ENCODE results near the gene AGPAT4.
A peak's percentile ranks its signal among the peaks of the same experiment; 100 is the strongest.

The AGPAT4 gene

DNA sequence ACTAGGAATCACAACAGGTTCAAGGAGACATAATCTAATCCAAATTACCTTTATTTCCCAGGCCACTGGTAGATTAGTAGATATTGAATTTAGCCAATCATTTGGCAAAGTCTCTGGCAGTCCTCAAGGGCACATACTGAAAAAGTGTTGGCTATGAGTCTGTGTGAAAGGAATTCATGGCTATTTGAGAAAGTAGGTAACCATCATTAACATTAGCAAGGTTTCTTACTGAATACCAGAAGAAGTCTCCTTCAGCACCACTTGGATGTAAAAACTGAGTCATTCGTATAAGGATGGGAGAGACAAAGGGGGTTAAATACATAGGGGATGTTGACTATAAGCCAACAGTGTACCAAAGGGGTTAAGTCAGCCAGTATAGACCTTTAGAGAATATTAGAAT, 36.7 kb downstream of the AGPAT4 start:
- Histone ChIP-seq H3K9me3 (ENCODE audit: insufficient read depth, low read depth, low read length) (no peaks in the 10 kb centered on the region), H3K9ac (ENCODE audit: low read depth, low read length) (no peak overlapping the region), H3K27ac (ENCODE audit: low read length) (no peak overlapping the region), H3K36me3 (ENCODE audit: insufficient read depth, low read depth, low read length) (peaks cover 9% of the 10 kb centered on the region; the same call in 1 of the 2 replicates), H3K4me3 (ENCODE audit: low read length) (no peak overlapping the region), H3K27me3 (ENCODE audit: insufficient read depth, low read length) (no peaks in the 10 kb centered on the region), H3K4me1 (ENCODE audit: insufficient read depth, low read length) (peaks cover 22% of the 10 kb centered on the region; the same call in 1 of the 2 replicates)

DNA sequence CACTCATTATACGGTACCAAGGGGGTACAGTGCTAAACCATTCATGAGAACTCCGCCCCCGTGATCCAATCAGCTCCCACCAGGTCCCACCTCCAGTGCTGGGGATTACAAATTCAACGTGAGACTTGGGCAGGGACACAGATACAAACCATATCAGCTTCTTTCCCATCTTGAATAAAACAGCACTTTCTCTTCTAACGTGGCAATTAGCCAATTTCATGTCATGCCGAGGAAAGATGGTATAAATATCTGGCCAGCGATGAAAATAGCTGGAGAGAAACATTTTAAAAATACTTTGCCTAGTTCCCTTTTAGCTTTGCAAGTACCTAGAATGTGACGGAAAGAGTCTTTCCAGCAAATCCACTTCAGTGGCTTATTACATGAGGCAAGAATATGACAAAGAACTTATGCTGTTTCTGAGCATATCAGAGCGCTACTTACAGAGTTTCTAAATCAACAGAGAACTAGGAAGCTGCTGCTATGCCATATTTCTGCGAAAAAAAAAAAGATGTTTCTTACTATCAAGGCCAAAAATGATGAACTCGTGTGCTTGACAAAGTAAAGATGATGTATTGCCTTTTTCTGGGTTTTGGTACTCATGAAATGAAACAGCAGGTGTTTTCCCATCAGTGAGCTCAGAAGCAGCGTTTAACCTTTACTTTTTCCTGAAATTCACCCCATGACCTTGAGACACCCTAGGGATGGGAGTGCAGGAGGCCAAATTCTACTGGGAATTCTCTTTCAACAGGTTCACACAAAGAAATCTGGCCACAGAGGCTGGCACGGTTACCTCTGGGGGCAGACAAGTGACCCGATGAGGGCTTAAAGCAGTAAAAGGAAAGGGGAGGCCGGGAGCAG, 37.9 kb downstream of the AGPAT4 start:
- peaks cover 20% of the 10 kb centered on the region for H3K36me3 ChIP-seq (ENCODE audit: insufficient read depth, low read depth, low read length)
- H3K4me3 ChIP-seq (ENCODE audit: low read length), result no peak overlapping the region
- no peaks in the 10 kb centered on the region for H3K9me3 ChIP-seq (ENCODE audit: insufficient read depth, low read depth, low read length)
- H3K9ac ChIP-seq (ENCODE audit: low read depth, low read length), result no peak overlapping the region
- no peaks in the 10 kb centered on the region for H3K27me3 ChIP-seq (ENCODE audit: insufficient read depth, low read length)
- no peak overlapping the region for H3K27ac ChIP-seq (ENCODE audit: low read length)
- H3K4me1 ChIP-seq (ENCODE audit: insufficient read depth, low read length), result peaks cover 22% of the 10 kb centered on the region; the same call in 1 of the 2 replicates

DNA sequence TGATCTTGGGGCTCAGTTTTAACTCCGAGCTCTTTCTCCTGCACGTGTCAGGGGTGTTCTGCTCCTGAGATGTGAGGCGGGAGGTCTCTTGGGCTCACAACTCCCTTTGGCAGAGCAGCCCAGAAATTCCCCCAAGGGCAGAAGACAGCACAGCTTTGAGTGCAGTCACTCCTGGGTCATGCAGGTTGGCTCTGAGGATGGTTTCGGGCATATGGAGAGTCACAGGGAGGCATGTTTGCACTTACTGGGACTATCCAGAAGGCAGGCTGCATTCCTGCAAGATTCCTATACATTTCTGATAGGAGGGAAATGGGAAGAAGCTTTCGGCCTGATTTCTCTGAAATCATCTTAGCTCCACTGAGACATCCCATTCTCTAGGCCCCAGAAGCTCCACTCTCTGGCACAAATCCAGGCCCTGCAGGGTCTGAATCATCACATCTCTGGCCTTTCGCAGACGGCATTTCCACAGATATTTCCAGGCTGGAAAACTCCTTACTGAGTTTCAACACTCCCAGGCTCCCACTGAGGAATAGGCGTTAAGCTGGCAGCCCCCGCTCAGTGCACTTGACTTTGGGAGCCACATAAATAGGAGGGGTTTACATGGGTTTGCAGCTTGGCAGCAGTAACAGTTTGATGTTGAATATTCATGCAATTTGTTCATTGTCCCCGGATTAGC, 39.7 kb downstream of the AGPAT4 start:
- no peaks in the 10 kb centered on the region for H3K27me3 ChIP-seq (ENCODE audit: insufficient read depth, low read length)
- H3K9ac ChIP-seq (ENCODE audit: low read depth, low read length), result no peak overlapping the region
- no peak overlapping the region for H3K27ac ChIP-seq (ENCODE audit: low read length)
- H3K4me1 ChIP-seq (ENCODE audit: insufficient read depth, low read length), result peaks cover 23% of the 10 kb centered on the region; the same call in 1 of the 2 replicates
- no peaks in the 10 kb centered on the region for H3K9me3 ChIP-seq (ENCODE audit: insufficient read depth, low read depth, low read length)
- H3K4me3 ChIP-seq (ENCODE audit: low read length), result no peak overlapping the region
- peaks cover 37% of the 10 kb centered on the region for H3K36me3 ChIP-seq (ENCODE audit: insufficient read depth, low read depth, low read length)

DNA sequence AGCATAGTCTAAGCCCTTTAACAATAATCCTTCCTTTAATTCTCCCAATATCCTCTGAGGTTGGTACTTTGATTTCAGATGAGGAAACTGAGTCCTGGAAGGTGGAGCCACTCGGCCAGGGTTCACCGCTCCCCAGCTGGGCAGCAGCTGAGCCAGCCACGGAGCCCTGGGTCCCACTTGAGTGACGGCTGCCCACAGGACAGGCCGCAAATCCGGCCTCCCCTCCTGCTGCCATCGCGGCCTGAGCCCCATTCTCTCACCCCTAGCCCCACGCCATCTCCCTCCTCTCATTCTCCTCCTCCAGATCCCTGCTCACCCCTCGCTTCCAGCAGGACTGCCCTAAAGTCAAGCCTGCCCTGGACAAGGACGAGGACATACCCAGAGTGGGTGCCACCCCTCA, 41.4 kb downstream of the AGPAT4 start:
- H3K4me1 ChIP-seq (ENCODE audit: insufficient read depth, low read length), result peaks cover 26% of the 10 kb centered on the region; the same call in 1 of the 2 replicates
- no peaks in the 10 kb centered on the region for H3K9me3 ChIP-seq (ENCODE audit: insufficient read depth, low read depth, low read length)
- peaks cover 37% of the 10 kb centered on the region for H3K36me3 ChIP-seq (ENCODE audit: insufficient read depth, low read depth, low read length)
- H3K9ac ChIP-seq (ENCODE audit: low read depth, low read length), result no peak overlapping the region
- H3K27ac ChIP-seq (ENCODE audit: low read length), result no peak overlapping the region
- no peak overlapping the region for H3K4me3 ChIP-seq (ENCODE audit: low read length)
- no peaks in the 10 kb centered on the region for H3K27me3 ChIP-seq (ENCODE audit: insufficient read depth, low read length)

DNA sequence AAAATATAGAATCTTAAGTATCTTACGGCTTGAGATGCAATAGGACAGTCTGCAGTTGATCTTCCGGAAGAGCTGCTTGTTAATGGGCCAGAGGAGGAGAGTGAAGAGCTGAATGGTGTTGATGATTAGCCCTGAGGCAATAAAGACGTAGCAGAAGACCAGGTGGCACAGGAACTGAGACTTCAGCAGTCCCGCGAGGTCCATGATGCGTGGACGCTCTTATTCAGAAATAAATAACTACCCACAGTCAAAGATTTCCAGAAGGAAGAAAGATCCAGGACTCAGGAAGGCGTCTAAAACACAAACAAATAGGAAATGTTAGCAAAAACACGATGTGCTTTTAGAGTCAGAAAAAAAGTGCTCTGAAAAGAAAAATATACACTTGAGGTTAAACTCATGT, 41.9 kb downstream of the AGPAT4 start:
- H3K4me3 ChIP-seq (ENCODE audit: low read length), result no peak overlapping the region
- peaks cover 42% of the 10 kb centered on the region for H3K36me3 ChIP-seq (ENCODE audit: insufficient read depth, low read depth, low read length)
- H3K27me3 ChIP-seq (ENCODE audit: insufficient read depth, low read length), result no peaks in the 10 kb centered on the region
- H3K4me1 ChIP-seq (ENCODE audit: insufficient read depth, low read length), result peaks cover 26% of the 10 kb centered on the region; the same call in 1 of the 2 replicates
- no peak overlapping the region for H3K27ac ChIP-seq (ENCODE audit: low read length)
- no peaks in the 10 kb centered on the region for H3K9me3 ChIP-seq (ENCODE audit: insufficient read depth, low read depth, low read length)
- no peak overlapping the region for H3K9ac ChIP-seq (ENCODE audit: low read depth, low read length)

DNA sequence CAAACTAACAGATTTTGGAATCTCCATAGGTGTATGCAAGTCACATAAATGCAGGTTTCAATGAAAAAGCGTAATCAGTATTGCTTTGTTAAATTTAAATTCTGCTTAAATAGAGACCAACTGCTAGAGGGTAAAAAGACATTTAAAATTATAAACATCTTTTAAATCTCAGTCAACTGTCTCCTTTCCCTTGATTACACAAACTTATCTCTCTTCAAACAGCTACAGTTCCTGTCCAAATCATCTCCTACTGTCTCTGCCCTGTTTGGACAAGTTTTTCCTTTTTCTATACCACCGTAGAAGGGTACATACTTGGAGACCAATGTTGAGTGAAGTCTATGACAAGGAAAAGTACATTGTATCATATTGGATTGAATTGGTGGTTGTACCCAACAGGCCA, 43.5 kb downstream of the AGPAT4 start:
- Histone ChIP-seq H3K27ac (ENCODE audit: low read length) (no peak overlapping the region), H3K9me3 (ENCODE audit: insufficient read depth, low read depth, low read length) (no peaks in the 10 kb centered on the region), H3K27me3 (ENCODE audit: insufficient read depth, low read length) (no peaks in the 10 kb centered on the region), H3K4me3 (ENCODE audit: low read length) (no peak overlapping the region), H3K36me3 (ENCODE audit: insufficient read depth, low read depth, low read length) (peaks cover 52% of the 10 kb centered on the region), H3K4me1 (ENCODE audit: insufficient read depth, low read length) (peaks cover 26% of the 10 kb centered on the region; the same call in 1 of the 2 replicates), H3K9ac (ENCODE audit: low read depth, low read length) (no peak overlapping the region)

DNA sequence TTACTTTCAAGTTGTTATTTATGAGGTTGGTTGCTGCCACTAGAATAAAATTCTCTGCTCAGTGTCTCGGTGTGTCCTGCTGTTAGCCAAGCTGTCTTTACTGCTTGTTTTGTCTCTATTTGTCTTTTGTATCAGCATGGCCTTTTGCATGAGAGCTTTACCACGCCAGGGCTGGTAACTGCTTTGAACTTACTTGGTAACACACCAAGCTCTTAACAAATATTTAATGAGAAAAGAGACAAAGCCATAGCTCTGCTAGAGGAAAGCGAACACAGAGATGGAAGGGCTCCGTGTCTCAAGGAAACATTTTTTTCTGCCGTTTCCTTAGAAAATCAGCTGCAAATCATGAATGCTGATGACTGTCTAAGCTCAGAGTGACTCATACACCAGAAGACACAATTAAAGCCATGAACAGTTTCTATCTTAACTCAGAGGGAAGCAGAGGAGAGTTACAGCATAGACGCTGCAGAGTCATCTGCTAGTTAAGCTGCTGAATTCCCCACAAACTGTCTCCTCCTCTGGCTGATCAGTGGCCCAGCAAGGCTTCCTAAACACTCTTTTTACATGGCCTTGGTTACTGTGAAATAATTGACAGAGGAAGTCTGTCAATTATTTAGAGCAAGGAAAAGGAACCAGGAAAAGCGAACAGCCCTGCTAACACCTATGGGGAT, 44.8 kb downstream of the AGPAT4 start:
- no peaks in the 10 kb centered on the region for H3K9me3 ChIP-seq (ENCODE audit: insufficient read depth, low read depth, low read length)
- peak overlapping the region; percentile 3; the same call in 1 of the 2 replicates for H3K9ac ChIP-seq (ENCODE audit: low read depth, low read length)
- H3K4me3 ChIP-seq (ENCODE audit: low read length), result no peak overlapping the region
- H3K27me3 ChIP-seq (ENCODE audit: insufficient read depth, low read length), result no peaks in the 10 kb centered on the region
- peaks cover 52% of the 10 kb centered on the region for H3K36me3 ChIP-seq (ENCODE audit: insufficient read depth, low read depth, low read length)
- H3K4me1 ChIP-seq (ENCODE audit: insufficient read depth, low read length), result peaks cover 14% of the 10 kb centered on the region; the same call in 1 of the 2 replicates
- H3K27ac ChIP-seq (ENCODE audit: low read length), result no peak overlapping the region

DNA sequence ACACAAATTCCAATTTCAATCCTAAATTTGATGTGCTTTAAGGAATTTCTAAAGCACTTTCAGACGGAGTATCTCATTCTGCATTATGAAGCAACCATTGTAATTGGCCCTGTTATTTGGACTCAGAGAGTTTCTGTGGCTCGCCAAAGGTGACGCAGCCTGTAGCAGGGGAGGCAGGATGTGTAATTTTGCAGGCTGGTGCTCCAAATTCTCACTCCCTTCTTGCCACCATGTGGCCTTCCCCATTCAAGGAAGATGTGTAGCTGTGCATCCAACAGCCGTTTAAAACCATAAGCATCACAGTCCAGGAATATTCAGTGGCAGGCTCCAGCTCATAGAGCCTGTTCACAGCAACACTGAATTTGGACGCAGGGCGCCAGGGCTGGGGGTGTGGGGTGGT, 45.8 kb downstream of the AGPAT4 start:
- no peak overlapping the region for H3K9ac ChIP-seq (ENCODE audit: low read depth, low read length)

DNA sequence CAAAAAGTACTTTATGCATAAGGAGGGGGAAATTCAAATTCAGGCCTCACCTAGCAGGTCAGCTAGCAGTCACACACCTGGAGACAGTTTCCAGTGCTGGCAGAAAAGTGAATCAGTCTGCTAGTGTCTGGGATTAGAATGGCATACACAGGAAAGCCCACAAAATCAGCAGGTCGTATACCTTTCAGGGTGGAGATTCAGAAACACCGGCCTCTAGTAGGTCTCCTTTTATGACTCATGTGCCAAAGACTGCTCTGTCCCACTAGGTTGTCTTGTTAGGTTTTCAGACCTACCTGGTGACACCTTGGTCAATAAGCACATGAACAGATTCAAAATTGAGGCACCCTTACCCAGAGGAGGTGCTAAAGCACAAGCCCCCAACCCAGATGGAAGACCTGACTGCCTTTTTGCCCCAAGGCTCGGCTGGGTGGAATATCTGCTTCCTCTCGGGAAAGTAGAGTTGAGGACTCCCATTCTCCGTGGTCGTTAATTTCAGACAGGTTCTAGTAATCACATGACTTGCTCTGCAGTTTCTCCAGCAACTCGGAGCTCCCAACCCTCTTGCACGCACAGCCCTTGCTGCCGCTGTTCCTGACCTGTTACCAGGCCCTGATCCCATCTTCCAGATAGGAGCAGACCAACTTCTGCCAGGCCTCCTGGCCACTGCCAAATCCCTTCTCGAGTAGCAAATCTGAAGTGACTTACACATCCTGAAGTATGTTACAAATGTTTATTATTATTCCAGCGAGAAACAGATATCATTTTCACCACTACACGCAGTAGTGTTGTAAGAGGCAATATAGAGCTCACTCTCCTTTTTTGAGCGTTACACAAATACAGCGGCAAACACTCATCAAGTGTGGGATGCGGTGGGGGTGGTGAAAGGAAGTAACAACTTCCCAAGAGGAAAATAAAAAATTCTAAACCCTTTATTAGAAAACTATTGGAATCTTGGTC, 46.6 kb downstream of the AGPAT4 start:
- Histone ChIP-seq H3K9ac (ENCODE audit: low read depth, low read length) (no peak overlapping the region), H3K27ac (ENCODE audit: low read length) (no peak overlapping the region), H3K27me3 (ENCODE audit: insufficient read depth, low read length) (no peaks in the 10 kb centered on the region), H3K4me1 (ENCODE audit: insufficient read depth, low read length) (peaks cover 12% of the 10 kb centered on the region; the same call in 1 of the 2 replicates), H3K36me3 (ENCODE audit: insufficient read depth, low read depth, low read length) (peaks cover 57% of the 10 kb centered on the region), H3K9me3 (ENCODE audit: insufficient read depth, low read depth, low read length) (no peaks in the 10 kb centered on the region), H3K4me3 (ENCODE audit: low read length) (no peak overlapping the region)

More for the DNA sequence above, 45.8 kb downstream of the AGPAT4 start:
- Histone ChIP-seq H3K27me3 (ENCODE audit: insufficient read depth, low read length) (no peaks in the 10 kb centered on the region), H3K4me1 (ENCODE audit: insufficient read depth, low read length) (peaks cover 12% of the 10 kb centered on the region; the same call in 1 of the 2 replicates), H3K4me3 (ENCODE audit: low read length) (no peak overlapping the region), H3K27ac (ENCODE audit: low read length) (no peak overlapping the region), H3K9me3 (ENCODE audit: insufficient read depth, low read depth, low read length) (no peaks in the 10 kb centered on the region), H3K36me3 (ENCODE audit: insufficient read depth, low read depth, low read length) (peaks cover 57% of the 10 kb centered on the region)

DNA sequence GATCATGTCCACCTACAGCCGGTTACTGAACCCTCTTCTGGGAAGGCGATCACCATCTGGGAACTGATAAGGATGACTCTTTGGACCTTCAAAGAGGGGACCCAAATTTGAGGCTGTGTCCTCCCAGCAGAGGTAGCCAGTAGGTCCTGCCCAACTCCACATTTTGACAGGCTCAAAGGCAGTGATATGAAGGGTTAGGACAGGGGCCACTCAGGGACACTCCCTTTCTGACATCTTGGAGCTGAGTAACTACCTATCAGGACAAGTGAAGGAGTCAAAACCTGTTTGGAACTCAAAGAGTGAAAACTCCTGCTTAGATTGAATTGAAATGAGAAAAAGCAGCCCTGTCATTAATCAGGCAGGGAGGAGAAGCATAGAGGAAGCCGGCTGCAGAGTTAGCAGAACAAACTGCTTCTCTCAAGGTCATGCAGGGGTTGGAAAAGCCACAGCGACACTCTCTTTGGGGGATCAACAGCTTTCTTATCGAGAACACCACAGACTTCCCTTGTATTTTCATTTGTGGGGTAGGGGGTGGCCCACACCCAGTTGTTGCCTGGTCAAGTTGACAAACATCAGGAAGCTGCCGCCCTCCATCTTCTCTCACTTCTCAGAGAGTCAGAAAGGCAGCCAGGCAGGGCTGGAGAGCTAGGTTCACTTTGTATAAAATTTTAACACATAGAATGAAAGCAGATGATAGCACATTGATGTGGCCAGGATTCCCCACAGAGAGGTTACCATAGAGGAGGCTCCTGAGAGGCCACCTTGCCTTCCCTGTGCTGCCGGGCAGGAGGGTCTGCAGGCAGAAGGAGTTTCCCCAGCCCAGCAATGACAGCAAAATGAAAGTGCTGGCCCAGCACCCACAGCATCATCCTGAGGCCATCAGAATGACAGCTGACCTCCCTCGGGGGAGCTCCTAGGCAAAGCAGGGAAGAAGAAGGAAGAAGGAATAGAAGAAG, 47.6 kb downstream of the AGPAT4 start:
- no peaks in the 10 kb centered on the region for H3K9me3 ChIP-seq (ENCODE audit: insufficient read depth, low read depth, low read length)
- H3K9ac ChIP-seq (ENCODE audit: low read depth, low read length), result no peak overlapping the region
- H3K27me3 ChIP-seq (ENCODE audit: insufficient read depth, low read length), result no peaks in the 10 kb centered on the region
- H3K27ac ChIP-seq (ENCODE audit: low read length), result no peak overlapping the region
- H3K36me3 ChIP-seq (ENCODE audit: insufficient read depth, low read depth, low read length), result peaks cover 51% of the 10 kb centered on the region
- H3K4me3 ChIP-seq (ENCODE audit: low read length), result no peak overlapping the region
- peaks cover 12% of the 10 kb centered on the region; the same call in 1 of the 2 replicates for H3K4me1 ChIP-seq (ENCODE audit: insufficient read depth, low read length)

Measured in iPS-20b (cell line).